Endothelial cell of umbilical vein (primary cell): ENCODE measurements around the gene CHD5. TPM values are rescaled to one million over a fixed set of nuclear protein-coding genes. Genes with fewer than 3 reads are reported as not detected.

Experiments
- BruUV-seq: library from RNA; stranded (reverse); fragments of 400-500 nt; replicated peaks from 2 replicates; lab custom pipeline; 2021; lab: Mats Ljungman, UMichigan
- CTCF ChIA-PET: fragments of 300-600, 350-600 bp; sonication (Branson Sonifier 250); formaldehyde crosslinking; loops from one replicate; lab custom pipeline; 2021; ENCODE audit warnings: antibody characterized with exemption, inconsistent platforms; lab: Charles Lee
- POLR2A ChIA-PET: fragments of 300-600, 350-600 bp; sonication (Branson Sonifier 250); formaldehyde crosslinking; loops from one replicate; lab custom pipeline; 2021; ENCODE audit warnings: antibody characterized with exemption, inconsistent platforms; lab: Charles Lee
- DNase-seq: peaks from one replicate; pipeline ENCODE4 v3.0.0-alpha.2; 2011; ENCODE audit warnings: low read depth, low spot score
- FAIRE-seq: peaks from 2 replicates; lab custom pipeline; 2011; peaks lifted over from hg19 to GRCh38; lab: Jason Lieb, UNC
- H2AFZ ChIP-seq: 2 replicates; pipeline ENCODE4 v1.6.0; 2012; ENCODE audit warnings: low read depth, low read length, control low read depth, inconsistent platforms
- H3K27ac ChIP-seq: 2 replicates; pipeline ENCODE4 v1.5.1; 2011; ENCODE audit warnings: low read depth, mild to moderate bottlenecking, control low read depth, low read length, moderate library complexity; ENCODE audit not compliant: insufficient read depth
- H3K27me3 ChIP-seq, 2 experiments: 2 replicates each; pipeline versions ENCODE4 v1.6.0 to v1.6.1; 2011; ENCODE audit warnings: low read length in 2 of 2, mixed read lengths in 1 of 2; ENCODE audit not compliant: control insufficient read depth in 2 of 2, insufficient read depth in 2 of 2
- H3K36me3 ChIP-seq, 2 experiments: 2 replicates in 1 of 2; 3 replicates in 1 of 2; pipeline ENCODE4 v1.5.1; 2011; ENCODE audit warnings: low read length in 2 of 2, mild to moderate bottlenecking in 1 of 2, moderate library complexity in 1 of 2; ENCODE audit not compliant: control insufficient read depth in 2 of 2, insufficient read depth in 2 of 2; ENCODE audit errors: extremely low read depth in 1 of 2
- H3K4me1 ChIP-seq: 3 replicates; pipeline ENCODE4 v1.5.1; 2011; ENCODE audit warnings: mild to moderate bottlenecking, low read length; ENCODE audit not compliant: control insufficient read depth, insufficient read depth; ENCODE audit errors: extremely low read depth
- H3K4me2 ChIP-seq: 2 replicates; pipeline ENCODE4 v1.6.1; 2011; ENCODE audit warnings: low read length, control low read depth, mixed read lengths; ENCODE audit not compliant: insufficient read depth
- H3K4me3 ChIP-seq, 3 experiments: fragments of 200-600 bp in 1 of 3; sonication (generic), shearing (Covaris generic) in 1 of 3; replicated peaks in 1 of 3; 2 replicates each; pipeline ENCODE4 v1.5.1; 2011 to 2016; ENCODE audit warnings: control low read depth in 3 of 3, low read length in 3 of 3, mild to moderate bottlenecking in 2 of 3, inconsistent platforms in 1 of 3, low read depth in 1 of 3, moderate library complexity in 1 of 3; ENCODE audit not compliant: insufficient read depth in 1 of 3
- H3K79me2 ChIP-seq: 2 replicates; pipeline ENCODE4 v1.6.0; 2012; ENCODE audit warnings: low read length, inconsistent platforms; ENCODE audit not compliant: control insufficient read depth, insufficient read depth
- H3K9ac ChIP-seq: replicated peaks from 2 replicates; pipeline ENCODE3; 2011; ENCODE audit warnings: low read length, control low read depth; ENCODE audit not compliant: insufficient read depth; ENCODE audit errors: extremely low read depth
- H3K9me1 ChIP-seq: replicated peaks from 3 replicates; pipeline ENCODE4 v1.6.0; 2011; ENCODE audit warnings: mild to moderate bottlenecking, low read length; ENCODE audit not compliant: control insufficient read depth, insufficient read depth; ENCODE audit errors: extremely low read depth
- H3K9me3 ChIP-seq: replicated peaks from 2 replicates; pipeline ENCODE4 v1.5.1; 2012; ENCODE audit warnings: low read length, inconsistent platforms; ENCODE audit not compliant: control insufficient read depth, insufficient read depth
- H4K20me1 ChIP-seq: replicated peaks from 2 replicates; pipeline ENCODE3; 2011; ENCODE audit warnings: mild to moderate bottlenecking, low read length; ENCODE audit not compliant: control insufficient read depth, insufficient read depth; ENCODE audit errors: extremely low read depth
- CTCF ChIP-seq, 2 donors: IDR thresholded peaks; 1 replicate in 1 of 2; 2 replicates in 1 of 2; pipeline ENCODE4 v1.5.1; 2011; ENCODE audit warnings: low read length in 2 of 2, mild to moderate bottlenecking in 2 of 2, moderate library complexity in 2 of 2, control low read depth in 1 of 2, inconsistent platforms in 1 of 2, low read depth in 1 of 2; ENCODE audit not compliant: insufficient read depth in 1 of 2; ENCODE audit errors: extremely low read depth in 1 of 2
- EZH2 ChIP-seq: IDR thresholded peaks from 2 replicates; pipeline ENCODE4 v1.6.1; 2012; ENCODE audit warnings: borderline replicate concordance, low read depth, mild to moderate bottlenecking, moderate library complexity, low read length, inconsistent platforms; ENCODE audit not compliant: severe bottlenecking
- FOS ChIP-seq: IDR thresholded peaks from 2 replicates; pipeline ENCODE4 v1.6.1; 2011; ENCODE audit warnings: mild to moderate bottlenecking, low read length, moderate library complexity, borderline replicate concordance; ENCODE audit not compliant: insufficient read depth
- GATA2 ChIP-seq: IDR thresholded peaks from 2 replicates; pipeline ENCODE4 v1.7.0; 2011; ENCODE audit warnings: low read depth, mild to moderate bottlenecking, moderate library complexity, mixed read lengths, low read length; ENCODE audit not compliant: insufficient read length, insufficient read depth
- JUN ChIP-seq: IDR thresholded peaks from 2 replicates; pipeline ENCODE4 v1.6.1; 2011; ENCODE audit warnings: borderline replicate concordance, low read depth; ENCODE audit not compliant: insufficient read length, insufficient read depth
- MAX ChIP-seq: IDR thresholded peaks from 2 replicates; pipeline ENCODE4 v1.6.1; 2011; ENCODE audit not compliant: insufficient read depth, insufficient read length
- MYC ChIP-seq: IDR thresholded peaks from one replicate; pipeline ENCODE4 v1.6.1; 2011; ENCODE audit warnings: mild to moderate bottlenecking, low read depth, low read length
- POLR2A ChIP-seq: IDR thresholded peaks from 2 replicates; pipeline ENCODE4 v1.6.1; 2012; ENCODE audit warnings: low read depth, mild to moderate bottlenecking, control low read depth, low read length
- POLR2AphosphoS5 ChIP-seq: IDR thresholded peaks from 2 replicates; pipeline ENCODE4 v1.6.1; 2012; ENCODE audit warnings: low read depth, mild to moderate bottlenecking, control low read depth, low read length, moderate library complexity; ENCODE audit not compliant: insufficient read depth
- dilution Hi-C: fragments of 300-500 bp; cut with MboI; formaldehyde crosslinking; loops from one replicate; pipeline ENCODE4 v1.15.0; 2019; ENCODE audit warnings: low sequenced_read_pairs; ENCODE audit not compliant: extremely low pct_ligation_motif_present
- intact Hi-C: fragments of 100-400 bp; cut with micrococcal nuclease; formaldehyde crosslinking; loops from one replicate; pipeline ENCODE4 v1.10.0; 2022
- polyA plus RNA-seq, 4 experiments: library from polyadenylated mRNA; depleted of rRNA in 3 of 4; stranded (reverse) in 3 of 4; unstranded in 1 of 4; fragments of >200 nt; gene quantifications; 2 replicates each; pipeline versions ENCODE4 v1.2.1 to v1.2.3, GENCODE V29; 2011 to 2012; ENCODE audit warnings: missing spikeins in 1 of 4
- total RNA-seq: library from RNA; stranded (reverse); gene quantifications from 2 replicates; pipeline ENCODE4 v1.2.3, GENCODE V29; 2021

The CHD5 gene
- total and polyA plus RNA-seq, 2 donors (not counting 3 experiments of a cell fraction or from before 2014, with no cell fraction given) = 0.04 to 0.11 TPM

GRCh38 chr1:6103854-6104530, 76.1 kb downstream of the CHD5 start:
- ChIA-PET CTCF (interaction anchor here (1.9 kb wide), 1 partner anchor 141 kb away, joined by 7 read pairs; no protein-coding TSS in a partner anchor), POLR2A (no interaction called here)
- H3K4me2 ChIP-seq = no peak overlapping the region
- H2AFZ ChIP-seq = no peak overlapping the region
- H3K4me1 ChIP-seq = no peaks in the 10 kb centered on the region
- no peak overlapping the region for H3K27ac ChIP-seq
- no peaks in the 10 kb centered on the region for H4K20me1 ChIP-seq
- no TSS peak for BruUV-seq
- H3K9me1 ChIP-seq = no peaks in the 10 kb centered on the region
- no peak overlapping the region for H3K9ac ChIP-seq
- no peaks in the 10 kb centered on the region for H3K79me2 ChIP-seq
- H3K4me3 ChIP-seq = no peak overlapping the region
- TF ChIP-seq MYC (no peak), FOS (no peak), JUN (no peak), MAX (no peak), GATA2 (no peak), EZH2 (no peak), POLR2AphosphoS5 (no peak), CTCF (IDR thresholded peaks at IDR 0.05; ENCODE audit: extremely low read depth in 1 of 2, insufficient read depth in 1 of 2, low read depth in 1 of 2, low read length in 2 of 2) (no peak), POLR2A (no peak)
- FAIRE-seq (no peak), DNase-seq (no peak)
- intact Hi-C loops (no loop called here), dilution Hi-C loops (no loop called here)
- no peaks in the 10 kb centered on the region for H3K27me3 ChIP-seq
- H3K36me3 ChIP-seq = no peaks in the 10 kb centered on the region
- no peaks in the 10 kb centered on the region for H3K9me3 ChIP-seq
